Measurements from ENCODE around the gene TMPRSS15. TPM values are rescaled to one million over a fixed set of nuclear protein-coding genes. Genes with fewer than 3 reads are reported as not detected.

Gene TMPRSS15
- total and polyA plus RNA-seq, 9 of the 15 experiments (the other 6 are each of a cell fraction or from before 2014, with no cell fraction given) = 0.03 to 0.11 (median 0.04) TPM; not detected in 4

DNA sequence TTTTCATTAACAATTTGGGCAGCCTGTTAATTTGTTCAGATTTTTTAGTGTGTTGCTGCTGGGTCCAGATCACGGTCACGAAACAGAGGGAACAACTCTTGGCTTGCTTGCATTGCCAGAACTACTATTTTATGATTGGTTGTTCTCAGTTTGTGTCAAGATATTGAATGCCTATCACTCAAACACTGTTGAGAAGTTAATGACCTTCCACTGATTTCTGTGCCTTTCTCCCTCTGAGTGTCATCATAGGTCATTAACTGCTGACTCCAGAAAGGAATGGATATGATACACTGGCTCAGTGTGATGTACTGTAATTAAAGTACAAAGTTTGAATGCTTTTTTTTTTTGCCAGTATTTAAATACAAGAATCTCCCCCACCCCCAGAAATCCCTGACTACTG is 149.8 kb downstream of the TMPRSS15 start (continued):
- TF ChIP-seq, protein P1, sequence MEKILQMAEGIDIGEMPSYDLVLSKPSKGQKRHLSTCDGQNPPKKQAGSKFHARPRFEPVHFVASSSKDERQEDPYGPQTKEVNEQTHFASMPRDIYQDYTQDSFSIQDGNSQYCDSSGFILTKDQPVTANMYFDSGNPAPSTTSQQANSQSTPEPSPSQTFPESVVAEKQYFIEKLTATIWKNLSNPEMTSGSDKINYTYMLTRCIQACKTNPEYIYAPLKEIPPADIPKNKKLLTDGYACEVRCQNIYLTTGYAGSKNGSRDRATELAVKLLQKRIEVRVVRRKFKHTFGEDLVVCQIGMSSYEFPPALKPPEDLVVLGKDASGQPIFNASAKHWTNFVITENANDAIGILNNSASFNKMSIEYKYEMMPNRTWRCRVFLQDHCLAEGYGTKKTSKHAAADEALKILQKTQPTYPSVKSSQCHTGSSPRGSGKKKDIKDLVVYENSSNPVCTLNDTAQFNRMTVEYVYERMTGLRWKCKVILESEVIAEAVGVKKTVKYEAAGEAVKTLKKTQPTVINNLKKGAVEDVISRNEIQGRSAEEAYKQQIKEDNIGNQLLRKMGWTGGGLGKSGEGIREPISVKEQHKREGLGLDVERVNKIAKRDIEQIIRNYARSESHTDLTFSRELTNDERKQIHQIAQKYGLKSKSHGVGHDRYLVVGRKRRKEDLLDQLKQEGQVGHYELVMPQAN (IDR thresholded peaks at IDR 0.05; ENCODE audit: borderline replicate concordance) = no peak
- TF ChIP-seq ZNF24 (IDR thresholded peaks at IDR 0.05) = no peak
- no peak for TF ChIP-seq ZNF57 (CRISPR knock-in tag; IDR thresholded peaks at IDR 0.05)
- TF ChIP-seq C11orf30 (IDR thresholded peaks at IDR 0.05; ENCODE audit: low read depth) = no peak
- no peak for TF ChIP-seq ZNF507 (tag; conservative IDR thresholded peaks at IDR 0.05)
- TF ChIP-seq DMBX1 (CRISPR knock-in tag; IDR thresholded peaks at IDR 0.05; ENCODE audit: borderline replicate concordance) = no peak
- TF ChIP-seq PHF8 (IDR thresholded peaks at IDR 0.05; ENCODE audit: borderline replicate concordance, low read length) = no peak
- TF ChIP-seq SREBF2 (CRISPR knock-in tag; IDR thresholded peaks at IDR 0.05) = no peak
- TF ChIP-seq FOXJ2 (tag; IDR thresholded peaks at IDR 0.05) = no peak
- TF ChIP-seq, protein P2, sequence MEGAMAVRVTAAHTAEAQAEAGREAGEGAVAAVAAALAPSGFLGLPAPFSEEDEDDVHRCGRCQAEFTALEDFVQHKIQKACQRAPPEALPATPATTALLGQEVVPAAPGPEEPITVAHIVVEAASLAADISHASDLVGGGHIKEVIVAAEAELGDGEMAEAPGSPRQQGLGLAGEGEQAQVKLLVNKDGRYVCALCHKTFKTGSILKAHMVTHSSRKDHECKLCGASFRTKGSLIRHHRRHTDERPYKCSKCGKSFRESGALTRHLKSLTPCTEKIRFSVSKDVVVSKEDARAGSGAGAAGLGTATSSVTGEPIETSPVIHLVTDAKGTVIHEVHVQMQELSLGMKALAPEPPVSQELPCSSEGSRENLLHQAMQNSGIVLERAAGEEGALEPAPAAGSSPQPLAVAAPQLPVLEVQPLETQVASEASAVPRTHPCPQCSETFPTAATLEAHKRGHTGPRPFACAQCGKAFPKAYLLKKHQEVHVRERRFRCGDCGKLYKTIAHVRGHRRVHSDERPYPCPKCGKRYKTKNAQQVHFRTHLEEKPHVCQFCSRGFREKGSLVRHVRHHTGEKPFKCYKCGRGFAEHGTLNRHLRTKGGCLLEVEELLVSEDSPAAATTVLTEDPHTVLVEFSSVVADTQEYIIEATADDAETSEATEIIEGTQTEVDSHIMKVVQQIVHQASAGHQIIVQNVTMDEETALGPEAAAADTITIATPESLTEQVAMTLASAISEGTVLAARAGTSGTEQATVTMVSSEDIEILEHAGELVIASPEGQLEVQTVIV (CRISPR knock-in tag; IDR thresholded peaks at IDR 0.05; ENCODE audit: borderline replicate concordance) = no peak

All from K562 (cell line).